GM19395 (cell line): ENCODE data around the gene LRRC26.
"Not testable (repeated sequence)": the region's sequence is repeated elsewhere in the genome, so short reads cannot be mapped to it uniquely, and the experiment has no call there.

ENCODE experiments used
- ATAC-seq: cut with Tn5 transposase; IDR thresholded peaks from one replicate; pipeline ENCODE4 v1.9.1; 2021; ENCODE audit warnings: mild to moderate bottlenecking, moderate library complexity; ENCODE audit not compliant: unreplicated experiment

Gene LRRC26

GRCh38 chr9:137139468-137140150, 30.2 kb downstream of the LRRC26 start:
- ATAC-seq, result no peak

GRCh38 chr9:137138722-137139467, 31.0 kb downstream of the LRRC26 start, which contains the start of gene GRIN1:
Gene GRIN1 (plus strand): TSS chr9:137139154. CDS start chr9:137139487, 333 bp downstream.
- no peak for ATAC-seq

GRCh38 chr9:137138058-137138721, 31.7 kb downstream of the LRRC26 start:
- no peak for ATAC-seq

- ATAC-seq, result no peak
Observed at GRCh38 chr9:137136881-137137607, 32.8 kb downstream of the LRRC26 start.

GRCh38 chr9:137136261-137136880, 33.5 kb downstream of the LRRC26 start:
- no peak for ATAC-seq

- not testable (repeated sequence) for ATAC-seq
Observed at GRCh38 chr9:137135154-137135553, 34.7 kb downstream of the LRRC26 start.

- no peak for ATAC-seq
Observed at GRCh38 chr9:137134191-137134590, 35.7 kb downstream of the LRRC26 start.

- peak; percentile 5 for ATAC-seq
Observed at GRCh38 chr9:137130176-137130755, 39.6 kb downstream of the LRRC26 start.

- peak; percentile 75 for ATAC-seq
Observed at GRCh38 chr9:137129456-137130175, 40.2 kb downstream of the LRRC26 start.

- peak; percentile 8 for ATAC-seq
Observed at GRCh38 chr9:137128862-137129455, 40.9 kb downstream of the LRRC26 start.

GRCh38 chr9:137128158-137128861, 41.5 kb downstream of the LRRC26 start:
- ATAC-seq, result peak; percentile 6

- no peak for ATAC-seq
Observed at GRCh38 chr9:137127301-137128157, 42.3 kb downstream of the LRRC26 start.

- no peak for ATAC-seq
Observed at GRCh38 chr9:137126786-137127185, 43.1 kb downstream of the LRRC26 start.

GRCh38 chr9:137123952-137124462, 45.8 kb downstream of the LRRC26 start:
- ATAC-seq, result not testable (repeated sequence)

- ATAC-seq, result no peak
Observed at GRCh38 chr9:137123468-137123837, 46.4 kb downstream of the LRRC26 start.

GRCh38 chr9:137122796-137123467, 46.9 kb downstream of the LRRC26 start:
- ATAC-seq, result not testable (repeated sequence)
